Upper lobe of left lung (tissue), 6 donors: ENCODE measurements around the gene RGS11. TPM values are rescaled to one million over a fixed set of nuclear protein-coding genes. Genes with fewer than 3 reads are reported as not detected.
A peak's percentile ranks its signal among the peaks of the same experiment; 100 is the strongest.

Experiments used
- ATAC-seq, 2 donors: fragments of 200-7000 bp; cut with Tn5 transposase; one replicate each; pipeline ENCODE4 v1.9.1; 2022; ENCODE audit warnings: mild to moderate bottlenecking in 2 of 2, moderate library complexity in 2 of 2; ENCODE audit not compliant: low FRiP score in 2 of 2
- DNase-seq, 2 donors: peaks; one replicate each; pipeline ENCODE4 v3.0.0-alpha.2; 2019 to 2020
- H3K27ac ChIP-seq, 4 donors: fragments of 200-600 bp; sonication (generic); one replicate each; pipeline ENCODE4 v1.5.1; 2016 to 2019
- H3K27me3 ChIP-seq, 4 donors: fragments of 200-600 bp; sonication (generic); one replicate each; pipeline ENCODE4 v1.5.1; 2017 to 2019
- H3K36me3 ChIP-seq, 4 donors: fragments of 200-600 bp; sonication (generic); one replicate each; pipeline ENCODE4 v1.5.1; 2016 to 2019
- H3K4me1 ChIP-seq, 4 donors: fragments of 200-600 bp; sonication (generic); one replicate each; pipeline ENCODE4 v1.5.1; 2018 to 2019
- H3K4me3 ChIP-seq, 4 donors: fragments of 200-600 bp; sonication (generic); one replicate each; pipeline ENCODE4 v1.5.1; 2017 to 2019; ENCODE audit warnings: mild to moderate bottlenecking in 2 of 4, moderate library complexity in 1 of 4
- H3K9me3 ChIP-seq, 4 donors: fragments of 200-600 bp; sonication (generic); one replicate each; pipeline ENCODE4 v1.5.1; 2018 to 2019
- EP300 ChIP-seq, 4 donors: sonication (generic); formaldehyde crosslinking; IDR thresholded peaks; one replicate each; pipeline ENCODE4 v1.5.1; 2017; ENCODE audit warnings: antibody characterized with exemption in 4 of 4, control low read depth in 2 of 4
- POLR2A ChIP-seq, 4 donors: fragments of 450-650 bp; IDR thresholded peaks; one replicate each; pipeline ENCODE4 v1.5.1; 2016 to 2017; ENCODE audit warnings: antibody characterized with exemption in 4 of 4, mild to moderate bottlenecking in 2 of 4
- POLR2AphosphoS5 ChIP-seq, 2 donors: sonication (generic); formaldehyde crosslinking; IDR thresholded peaks; one replicate each; pipeline ENCODE4 v1.5.1; 2017; ENCODE audit warnings: antibody characterized with exemption in 2 of 2
- WGBS, 2 donors: methylation state at CpG; one replicate each; pipeline ENCODE4 v1.1.5; 2017 to 2018; 5-methylcytosine and 5-hydroxymethylcytosine counted together
- total RNA-seq, 6 donors: library from RNA; depleted of rRNA in 4 of 6; stranded (reverse); fragments of >200 nt in 4 of 6; gene quantifications; one replicate each; pipeline versions ENCODE4 v1.1.0 to v1.2.1, GENCODE V29; 2016 to 2021
- TF ChIP-seq, protein P1 (sequence below), 6 experiments: fragments of 450-650 bp in 4 of 6; fragments of 200-600 bp in 2 of 6; sonication (generic) in 2 of 6; IDR thresholded peaks; one replicate each; pipeline ENCODE4 v1.5.1; 2016 to 2019; ENCODE audit warnings: antibody characterized with exemption in 6 of 6
- donor health status: DM: no; HTN: no; CAD: no; lungs with moderate emphysema.
- donor health status: DM: no; HTN: yes; CAD: no; lungs with severe emphysema.

Gene RGS11
- total RNA-seq, 6 donors from 2014 or later, result 1.9 to 16.8 (median 5.5) TPM

DNA sequence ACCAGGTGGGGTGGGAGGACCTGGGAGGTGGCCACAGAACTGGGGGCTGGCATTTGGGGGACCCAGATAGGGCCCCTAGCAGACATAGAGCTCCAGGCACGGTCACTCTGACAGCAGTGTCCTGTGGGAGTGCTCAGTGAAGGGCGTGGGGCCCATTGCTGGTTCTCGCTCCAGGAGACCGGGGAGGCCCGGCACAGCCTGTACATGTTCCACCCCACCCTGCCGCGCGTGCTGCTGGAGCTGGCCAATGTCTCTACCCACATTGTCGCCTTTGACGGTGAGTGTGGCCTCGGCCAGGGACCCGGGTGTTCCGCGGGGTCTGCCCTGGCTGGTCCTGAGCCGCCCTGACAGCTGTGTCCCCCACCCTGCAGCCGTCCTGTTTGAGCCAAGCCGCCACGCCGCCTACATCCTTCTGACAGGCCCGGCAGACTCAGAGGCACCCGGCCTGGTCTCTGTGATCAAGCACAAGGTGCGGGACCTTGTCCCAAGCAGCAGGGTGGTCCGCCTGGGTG is 11.2 kb downstream of the RGS11 start:
- TF ChIP-seq EP300 (IDR thresholded peaks at IDR 0.05) (no peak), POLR2AphosphoS5 (IDR thresholded peaks at IDR 0.05) (no peak), POLR2A (IDR thresholded peaks at IDR 0.05) (no peak)
- TF ChIP-seq, protein P1, sequence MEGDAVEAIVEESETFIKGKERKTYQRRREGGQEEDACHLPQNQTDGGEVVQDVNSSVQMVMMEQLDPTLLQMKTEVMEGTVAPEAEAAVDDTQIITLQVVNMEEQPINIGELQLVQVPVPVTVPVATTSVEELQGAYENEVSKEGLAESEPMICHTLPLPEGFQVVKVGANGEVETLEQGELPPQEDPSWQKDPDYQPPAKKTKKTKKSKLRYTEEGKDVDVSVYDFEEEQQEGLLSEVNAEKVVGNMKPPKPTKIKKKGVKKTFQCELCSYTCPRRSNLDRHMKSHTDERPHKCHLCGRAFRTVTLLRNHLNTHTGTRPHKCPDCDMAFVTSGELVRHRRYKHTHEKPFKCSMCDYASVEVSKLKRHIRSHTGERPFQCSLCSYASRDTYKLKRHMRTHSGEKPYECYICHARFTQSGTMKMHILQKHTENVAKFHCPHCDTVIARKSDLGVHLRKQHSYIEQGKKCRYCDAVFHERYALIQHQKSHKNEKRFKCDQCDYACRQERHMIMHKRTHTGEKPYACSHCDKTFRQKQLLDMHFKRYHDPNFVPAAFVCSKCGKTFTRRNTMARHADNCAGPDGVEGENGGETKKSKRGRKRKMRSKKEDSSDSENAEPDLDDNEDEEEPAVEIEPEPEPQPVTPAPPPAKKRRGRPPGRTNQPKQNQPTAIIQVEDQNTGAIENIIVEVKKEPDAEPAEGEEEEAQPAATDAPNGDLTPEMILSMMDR (IDR thresholded peaks at IDR 0.05), result no peak
- DNase-seq, result peak in 1 of 2 donors; percentile 78
- Histone ChIP-seq H3K4me1 (no peaks in the 10 kb centered on the region), H3K36me3 (peaks cover 5 to 60% (median 50%) of the 10 kb centered on the region in 4 donors), H3K27me3 (no peaks in the 10 kb centered on the region), H3K27ac (no peak overlapping the region), H3K9me3 (no peaks in the 10 kb centered on the region), H3K4me3 (no peak overlapping the region)
- ATAC-seq, result no peak
- 95 to 96% methylated on average over 8 to 22 of the region's 23 CpGs for WGBS, 2 donors

DNA sequence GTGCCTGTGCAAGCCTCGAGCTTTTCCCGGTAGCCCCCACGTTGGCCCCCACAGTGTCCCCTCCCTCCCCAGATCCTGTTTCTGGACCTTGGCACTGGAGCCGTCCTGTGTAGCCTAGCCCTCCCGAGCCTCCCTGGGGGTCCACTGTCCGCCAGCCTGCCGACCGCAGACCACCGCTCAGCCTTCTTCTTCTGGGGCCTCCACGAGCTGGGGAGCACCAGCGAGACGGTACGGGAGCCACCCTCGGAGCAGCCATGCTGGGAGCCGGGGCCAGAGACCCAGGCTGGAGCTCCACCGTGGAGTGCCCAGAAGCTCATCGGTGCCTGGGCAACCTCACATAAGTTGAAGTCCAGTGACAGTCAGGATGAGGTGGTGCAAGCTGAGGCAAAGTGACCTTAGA is 11.8 kb downstream of the RGS11 start:
- no peaks in the 10 kb centered on the region for H3K27me3 ChIP-seq
- no peak overlapping the region for H3K27ac ChIP-seq
- WGBS, 2 donors, result 94 to 97% methylated on average over 5 to 17 of the region's 17 CpGs

DNA sequence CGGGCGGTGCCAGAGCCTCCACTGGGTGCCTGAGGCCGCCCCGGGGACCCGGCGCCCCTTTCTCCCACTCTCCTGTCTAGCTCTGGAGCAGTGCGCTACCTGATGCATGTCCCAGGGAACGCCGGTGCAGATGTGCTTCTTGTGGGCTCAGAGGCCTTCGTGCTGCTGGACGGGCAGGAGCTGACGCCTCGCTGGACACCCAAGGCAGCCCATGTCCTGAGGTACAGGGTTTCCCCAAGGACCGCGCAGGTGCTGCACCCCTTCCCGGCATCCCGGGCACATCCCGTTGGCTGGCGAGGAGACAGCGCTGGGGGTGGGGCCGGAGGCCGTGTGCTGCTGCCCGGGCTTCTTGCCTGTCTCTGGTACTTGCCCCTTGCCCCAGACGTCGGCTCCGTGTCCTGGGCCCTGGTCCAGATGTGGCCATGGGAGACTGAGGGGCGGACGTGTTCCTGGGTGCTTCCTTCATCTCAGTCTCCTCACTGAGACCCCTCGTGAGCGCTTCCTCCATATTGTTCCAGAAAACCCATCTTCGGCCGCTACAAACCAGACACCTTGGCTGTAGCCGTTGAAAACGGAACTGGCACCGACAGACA is 12.5 kb downstream of the RGS11 start:
- H3K36me3 ChIP-seq, result peaks cover 5 to 61% (median 54%) of the 10 kb centered on the region in 4 donors
- no peak for TF ChIP-seq POLR2AphosphoS5 (IDR thresholded peaks at IDR 0.05)
- TF ChIP-seq, protein P1 (IDR thresholded peaks at IDR 0.05), result no peak
- no peak for TF ChIP-seq EP300 (IDR thresholded peaks at IDR 0.05)
- no peak overlapping the region for H3K27ac ChIP-seq
- H3K9me3 ChIP-seq, result no peaks in the 10 kb centered on the region
- no peaks in the 10 kb centered on the region for H3K4me1 ChIP-seq
- ATAC-seq (no peak), DNase-seq (peak in 1 of 2 donors; percentile 79)
- no peak overlapping the region for H3K4me3 ChIP-seq
- no peaks in the 10 kb centered on the region for H3K27me3 ChIP-seq
- WGBS, 2 donors, result 94% methylated on average over 12 to 35 of the region's 35 CpGs

More for the DNA sequence above, 11.8 kb downstream of the RGS11 start:
- TF ChIP-seq, protein P1 (IDR thresholded peaks at IDR 0.05), result no peak
- no peak for TF ChIP-seq POLR2AphosphoS5 (IDR thresholded peaks at IDR 0.05)
- no peak for TF ChIP-seq EP300 (IDR thresholded peaks at IDR 0.05)
- TF ChIP-seq POLR2A (IDR thresholded peaks at IDR 0.05), result no peak
- DNase-seq, result peak in 1 of 2 donors; percentile 70
- Histone ChIP-seq H3K4me3 (no peak overlapping the region), H3K4me1 (no peaks in the 10 kb centered on the region), H3K36me3 (peaks cover 5 to 60% (median 53%) of the 10 kb centered on the region in 4 donors), H3K9me3 (no peaks in the 10 kb centered on the region)
- ATAC-seq, result no peak

DNA sequence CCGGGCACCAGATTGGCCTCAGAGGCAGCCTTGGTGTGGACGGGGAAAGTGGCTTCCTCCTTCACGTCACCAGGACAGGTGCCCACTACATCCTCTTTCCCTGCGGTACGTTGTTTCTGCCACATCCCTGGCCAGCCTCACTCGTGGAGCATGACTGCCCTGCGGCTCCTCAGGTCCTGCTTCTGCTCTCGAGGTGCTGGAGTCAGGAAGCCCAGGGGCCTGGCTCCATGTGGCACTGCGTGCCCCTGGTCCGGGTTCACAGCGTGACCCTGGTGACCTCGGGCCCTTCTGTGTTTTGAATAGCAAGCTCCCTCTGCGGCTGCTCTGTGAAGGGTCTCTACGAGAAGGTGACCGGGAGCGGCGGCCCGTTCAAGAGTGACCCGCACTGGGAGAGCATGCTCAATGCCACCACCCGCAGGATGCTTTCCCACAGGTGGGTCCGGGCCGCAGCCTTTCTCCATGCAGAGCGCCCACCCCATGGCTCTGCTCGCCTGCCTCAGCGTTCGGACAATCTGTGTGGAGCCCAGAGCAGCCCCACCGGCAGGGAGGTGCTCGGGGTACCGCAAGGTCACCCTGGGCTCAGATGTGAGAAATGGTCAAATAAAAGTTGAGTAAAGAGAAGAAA is 13.5 kb downstream of the RGS11 start:
- TF ChIP-seq EP300 (IDR thresholded peaks at IDR 0.05), result no peak
- TF ChIP-seq POLR2A (IDR thresholded peaks at IDR 0.05), result no peak
- TF ChIP-seq, protein P1 (IDR thresholded peaks at IDR 0.05), result no peak
- no peak for TF ChIP-seq POLR2AphosphoS5 (IDR thresholded peaks at IDR 0.05)
- no peak overlapping the region for H3K4me3 ChIP-seq
- peak in 1 of 2 donors; percentile 77 for DNase-seq
- no peak overlapping the region for H3K27ac ChIP-seq
- H3K27me3 ChIP-seq, result no peaks in the 10 kb centered on the region
- no peaks in the 10 kb centered on the region for H3K4me1 ChIP-seq
- no peak for ATAC-seq
- 95 to 96% methylated on average over 29 of the region's 29 CpGs for WGBS, 2 donors
- H3K9me3 ChIP-seq, result no peaks in the 10 kb centered on the region
- peaks cover 5 to 61% (median 54%) of the 10 kb centered on the region in 4 donors for H3K36me3 ChIP-seq
